Nephron progenitor cell (in vitro differentiated cells): ENCODE measurements around the gene SOX4.

ENCODE experiments used
- DNase-seq: peaks from one replicate; pipeline ENCODE4 v3.0.0; 2021
- H3K27ac Mint-ChIP-seq: 2 replicates; pipeline ENCODE4 v1.8.0; 2021; ENCODE audit warnings: mild to moderate bottlenecking, moderate library complexity, mixed read lengths
- H3K27me3 Mint-ChIP-seq: 2 replicates; pipeline ENCODE4 v1.8.0; 2021; ENCODE audit warnings: mild to moderate bottlenecking, low read depth, mixed read lengths; ENCODE audit not compliant: poor library complexity
- H3K36me3 Mint-ChIP-seq: 2 replicates; pipeline ENCODE4 v1.8.0; 2021; ENCODE audit warnings: low read depth, mixed read lengths
- H3K4me1 Mint-ChIP-seq: 2 replicates; pipeline ENCODE4 v1.8.0; 2021; ENCODE audit warnings: mixed read lengths
- H3K4me3 Mint-ChIP-seq: 2 replicates; pipeline ENCODE4 v1.8.0; 2021; ENCODE audit warnings: mild to moderate bottlenecking, moderate library complexity, mixed read lengths
- H3K9me3 Mint-ChIP-seq: 2 replicates; pipeline ENCODE4 v1.8.0; 2021; ENCODE audit warnings: mild to moderate bottlenecking, moderate library complexity, mixed read lengths
- TF ChIP-seq, protein P1 (sequence below): fragments of 200-600 bp; sonication (generic); IDR thresholded peaks from 2 replicates; pipeline ENCODE4 v1.5.0; 2021; ENCODE audit warnings: antibody characterized with exemption

The SOX4 gene

DNA sequence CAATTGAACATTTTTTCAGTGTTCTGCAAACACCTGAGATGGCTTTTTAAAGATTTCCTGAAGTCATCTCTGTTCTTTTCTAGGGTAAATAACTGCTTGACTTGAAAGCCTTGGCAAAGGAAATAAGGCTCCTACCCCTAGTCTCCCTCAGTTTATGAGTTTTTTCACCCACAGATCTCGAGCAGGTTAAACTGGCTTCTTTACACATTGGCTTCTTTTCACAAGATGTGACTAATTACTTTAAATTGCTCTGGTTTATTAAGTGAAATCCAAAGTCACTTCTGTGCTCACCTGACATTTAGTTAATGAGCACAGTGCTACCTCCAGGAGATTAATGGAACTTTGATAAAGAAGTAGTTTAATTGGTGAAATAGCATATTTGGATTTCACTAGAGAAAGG lies 33.2 kb downstream of the SOX4 start:
- Mint-ChIP-seq H3K27me3 (peaks cover 7% of the 10 kb centered on the region), H3K27ac (no peak overlapping the region), H3K4me1 (peaks cover 5% of the 10 kb centered on the region), H3K9me3 (no peaks in the 10 kb centered on the region), H3K36me3 (no peaks in the 10 kb centered on the region), H3K4me3 (no peak overlapping the region)
- DNase-seq: no peak
- TF ChIP-seq, protein P1, sequence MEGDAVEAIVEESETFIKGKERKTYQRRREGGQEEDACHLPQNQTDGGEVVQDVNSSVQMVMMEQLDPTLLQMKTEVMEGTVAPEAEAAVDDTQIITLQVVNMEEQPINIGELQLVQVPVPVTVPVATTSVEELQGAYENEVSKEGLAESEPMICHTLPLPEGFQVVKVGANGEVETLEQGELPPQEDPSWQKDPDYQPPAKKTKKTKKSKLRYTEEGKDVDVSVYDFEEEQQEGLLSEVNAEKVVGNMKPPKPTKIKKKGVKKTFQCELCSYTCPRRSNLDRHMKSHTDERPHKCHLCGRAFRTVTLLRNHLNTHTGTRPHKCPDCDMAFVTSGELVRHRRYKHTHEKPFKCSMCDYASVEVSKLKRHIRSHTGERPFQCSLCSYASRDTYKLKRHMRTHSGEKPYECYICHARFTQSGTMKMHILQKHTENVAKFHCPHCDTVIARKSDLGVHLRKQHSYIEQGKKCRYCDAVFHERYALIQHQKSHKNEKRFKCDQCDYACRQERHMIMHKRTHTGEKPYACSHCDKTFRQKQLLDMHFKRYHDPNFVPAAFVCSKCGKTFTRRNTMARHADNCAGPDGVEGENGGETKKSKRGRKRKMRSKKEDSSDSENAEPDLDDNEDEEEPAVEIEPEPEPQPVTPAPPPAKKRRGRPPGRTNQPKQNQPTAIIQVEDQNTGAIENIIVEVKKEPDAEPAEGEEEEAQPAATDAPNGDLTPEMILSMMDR: no peak

DNA sequence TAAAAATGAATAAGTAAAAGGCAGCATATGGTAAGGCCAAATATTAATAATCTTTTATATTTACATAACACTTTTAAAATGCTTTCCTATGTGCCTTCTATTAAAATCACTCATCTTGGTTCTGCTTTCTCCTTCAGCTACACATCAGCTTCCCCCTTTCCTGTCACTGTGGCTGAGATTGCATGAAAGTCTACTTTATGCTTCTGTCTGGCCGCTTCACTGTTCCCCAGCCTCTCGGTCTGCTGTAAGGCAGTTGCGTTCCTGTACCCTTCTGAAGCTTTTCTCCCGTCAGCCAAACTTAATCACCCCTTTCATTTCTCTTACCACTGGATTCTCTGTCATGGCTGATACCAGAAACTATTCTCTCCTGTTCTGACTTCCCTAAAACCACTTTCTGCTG lies 34.6 kb downstream of the SOX4 start:
- peaks cover 3% of the 10 kb centered on the region for H3K27me3 Mint-ChIP-seq
- H3K27ac Mint-ChIP-seq: no peak overlapping the region
- peaks cover 5% of the 10 kb centered on the region for H3K4me1 Mint-ChIP-seq
- TF ChIP-seq, protein P1: no peak
- no peak overlapping the region for H3K4me3 Mint-ChIP-seq
- no peaks in the 10 kb centered on the region for H3K9me3 Mint-ChIP-seq
- no peak for DNase-seq
- H3K36me3 Mint-ChIP-seq: no peaks in the 10 kb centered on the region

DNA sequence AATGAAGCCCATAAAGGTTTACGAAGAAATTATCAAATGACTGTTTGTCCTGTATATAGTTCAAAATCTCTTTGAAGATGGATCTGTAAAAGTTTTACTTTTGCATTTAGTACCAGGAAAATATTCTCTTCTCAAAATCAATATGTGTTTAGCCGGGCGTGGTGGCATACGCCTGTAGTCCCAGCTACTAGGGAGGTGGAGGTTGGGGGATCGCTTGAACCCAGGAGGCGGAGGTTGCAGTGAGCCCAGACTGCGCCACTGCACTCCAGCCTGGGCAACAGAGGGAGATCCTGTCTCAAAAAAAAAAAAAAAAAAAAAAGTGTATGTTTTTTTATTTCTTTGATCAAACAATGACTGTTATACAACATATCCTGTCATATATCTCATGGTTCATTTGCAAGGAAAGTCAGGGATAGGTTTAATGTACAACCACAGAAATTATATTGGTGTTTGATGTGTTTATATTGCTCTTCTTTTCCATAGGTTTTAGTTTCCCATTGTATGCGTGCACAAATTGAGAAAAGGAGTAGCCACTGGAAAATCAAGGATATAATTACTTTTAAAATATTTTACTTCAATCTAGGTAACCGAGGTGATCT lies 40.1 kb downstream of the SOX4 start:
- no peak for DNase-seq
- Mint-ChIP-seq H3K27me3 (peaks cover 3% of the 10 kb centered on the region), H3K27ac (no peak overlapping the region), H3K4me1 (peaks cover under 1% of the 10 kb centered on the region), H3K9me3 (no peaks in the 10 kb centered on the region), H3K4me3 (no peak overlapping the region), H3K36me3 (no peaks in the 10 kb centered on the region)
- TF ChIP-seq, protein P1: no peak

DNA sequence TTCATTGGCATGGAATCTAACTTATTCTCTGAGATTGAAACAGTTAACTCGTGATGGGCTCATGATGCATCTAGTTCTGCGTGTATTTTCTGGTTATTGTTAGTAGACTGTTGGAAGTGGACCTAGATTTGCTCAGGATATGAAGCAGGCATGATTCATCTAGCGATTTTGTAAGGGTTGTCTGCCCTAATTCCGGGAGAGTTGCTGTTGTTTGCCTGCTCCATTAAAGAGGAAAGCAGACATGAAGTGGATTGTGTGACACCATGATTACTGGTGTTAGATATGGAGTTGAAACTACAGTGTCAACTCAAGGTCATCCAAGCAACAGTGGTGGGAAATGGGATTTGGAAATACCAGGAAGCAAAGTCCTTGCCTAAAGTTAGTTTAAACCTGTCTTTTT lies 41.0 kb downstream of the SOX4 start:
- Mint-ChIP-seq H3K4me1 (no peaks in the 10 kb centered on the region), H3K36me3 (no peaks in the 10 kb centered on the region), H3K9me3 (no peaks in the 10 kb centered on the region), H3K27me3 (peaks cover 3% of the 10 kb centered on the region), H3K4me3 (no peak overlapping the region), H3K27ac (no peak overlapping the region)
- TF ChIP-seq, protein P1: no peak
- DNase-seq: no peak

DNA sequence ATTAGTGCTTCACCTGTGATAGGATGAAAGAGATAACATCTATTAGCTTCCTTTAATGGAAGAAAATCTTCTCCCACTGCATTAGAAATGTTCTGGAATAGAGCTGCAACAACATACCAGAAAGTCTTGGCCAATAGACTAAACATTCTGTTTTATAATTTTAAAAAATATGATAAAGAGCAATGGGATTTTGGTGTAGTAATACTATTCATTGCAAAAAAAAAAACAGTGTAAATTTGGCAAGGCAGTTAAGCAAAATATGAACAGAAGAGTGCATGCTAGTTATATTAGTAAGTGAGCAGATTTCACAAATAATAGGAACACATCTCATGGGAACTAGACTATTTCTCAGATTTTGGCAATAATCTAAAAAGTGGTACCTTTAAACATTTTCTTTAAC lies 43.3 kb downstream of the SOX4 start:
- Mint-ChIP-seq H3K36me3 (peaks cover 8% of the 10 kb centered on the region), H3K9me3 (peaks cover 11% of the 10 kb centered on the region), H3K4me3 (no peak overlapping the region), H3K27me3 (peaks cover 4% of the 10 kb centered on the region), H3K27ac (no peak overlapping the region), H3K4me1 (no peaks in the 10 kb centered on the region)
- no peak for DNase-seq
- TF ChIP-seq, protein P1: no peak

DNA sequence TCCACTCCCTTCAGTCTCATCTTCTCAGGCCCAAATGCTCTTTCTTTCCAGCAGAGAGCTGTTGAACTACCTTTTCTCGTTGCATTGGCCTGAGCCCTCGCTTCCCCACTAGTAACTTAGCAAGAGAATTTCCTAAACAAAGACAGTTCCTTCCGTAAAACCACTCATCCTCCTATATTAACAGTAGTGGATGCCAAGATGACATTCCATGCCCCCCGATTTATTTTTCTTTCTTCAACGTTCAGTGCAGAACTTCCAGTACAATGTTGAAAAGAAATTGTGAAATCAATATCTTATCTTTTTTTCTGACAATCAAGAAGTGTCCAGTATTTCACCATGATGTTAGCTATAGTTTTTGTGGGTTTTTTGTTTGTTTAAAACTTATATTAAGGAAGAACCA lies 45.8 kb downstream of the SOX4 start:
- Mint-ChIP-seq H3K9me3 (peaks cover 29% of the 10 kb centered on the region), H3K27ac (peak overlapping the region; percentile 55)
- DNase-seq: no peak

More for the DNA sequence above, 45.8 kb downstream of the SOX4 start:
- TF ChIP-seq, protein P1: no peak
- no peak overlapping the region for H3K4me3 Mint-ChIP-seq
- no peaks in the 10 kb centered on the region for H3K4me1 Mint-ChIP-seq
- H3K27me3 Mint-ChIP-seq: peaks cover 4% of the 10 kb centered on the region
- peaks cover 12% of the 10 kb centered on the region for H3K36me3 Mint-ChIP-seq
